PFSK-1 (cell line): ENCODE results near the gene MTG2.

Experiments used
- FOXP2 ChIP-seq: optimal IDR thresholded peaks from 2 replicates; pipeline ENCODE3; 2011; ENCODE audit warnings: borderline replicate concordance, control low read depth, inconsistent platforms; ENCODE audit not compliant: insufficient read depth; ENCODE audit errors: extremely low read length, extremely low read depth
- POLR2AphosphoS5 ChIP-seq: IDR thresholded peaks from 2 replicates; pipeline ENCODE4 v1.6.1; 2012; ENCODE audit warnings: low read depth, mild to moderate bottlenecking, control low read depth, low read length, moderate library complexity
- REST ChIP-seq, 2 experiments: IDR thresholded peaks; 2 replicates each; pipeline versions ENCODE4 v1.6.1 to v1.8.0; 2011 to 2012; ENCODE audit warnings: low read depth in 2 of 2, low read length in 2 of 2, control low read depth in 1 of 2, inconsistent platforms in 1 of 2, mild to moderate bottlenecking in 1 of 2, moderate library complexity in 1 of 2; ENCODE audit not compliant: insufficient read depth in 1 of 2
- SIN3A ChIP-seq: IDR thresholded peaks from 2 replicates; pipeline ENCODE4 v1.6.1; 2012; ENCODE audit warnings: mild to moderate bottlenecking, low read length, moderate library complexity, borderline replicate concordance; ENCODE audit not compliant: insufficient read depth
- TAF1 ChIP-seq: IDR thresholded peaks from 2 replicates; pipeline ENCODE4 v1.6.1; 2012; ENCODE audit warnings: low read length, control low read depth, borderline replicate concordance; ENCODE audit not compliant: insufficient read depth

- TF ChIP-seq SIN3A = no peak
- TF ChIP-seq POLR2AphosphoS5 = no peak
- no peak for TF ChIP-seq REST (IDR thresholded peaks at IDR 0.05; ENCODE audit: insufficient read depth in 1 of 2, low read depth in 2 of 2, low read length in 2 of 2)
- no peak for TF ChIP-seq TAF1
- TF ChIP-seq FOXP2 = no peak
Observed at GRCh38 chr20:62248890-62249560, 66.2 kb downstream of the MTG2 start.
